CD4-positive, alpha-beta T cell treated with Interleukin-1 beta for 1 hour (primary cell): ENCODE results near the gene UQCC2.

Experiments
- DNase-seq, 2 donors: peaks; one replicate each; pipeline ENCODE4 v3.0.0-alpha.2; 2020 to 2022

The UQCC2 gene

GRCh38 chr6:33711140-33712129 is at the start of gene UQCC2:
UQCC2 (minus strand) TSS chr6:33711700; CDS start chr6:33711686, 14 bp downstream.
- DNase-seq, result peak; percentile 97

DNA sequence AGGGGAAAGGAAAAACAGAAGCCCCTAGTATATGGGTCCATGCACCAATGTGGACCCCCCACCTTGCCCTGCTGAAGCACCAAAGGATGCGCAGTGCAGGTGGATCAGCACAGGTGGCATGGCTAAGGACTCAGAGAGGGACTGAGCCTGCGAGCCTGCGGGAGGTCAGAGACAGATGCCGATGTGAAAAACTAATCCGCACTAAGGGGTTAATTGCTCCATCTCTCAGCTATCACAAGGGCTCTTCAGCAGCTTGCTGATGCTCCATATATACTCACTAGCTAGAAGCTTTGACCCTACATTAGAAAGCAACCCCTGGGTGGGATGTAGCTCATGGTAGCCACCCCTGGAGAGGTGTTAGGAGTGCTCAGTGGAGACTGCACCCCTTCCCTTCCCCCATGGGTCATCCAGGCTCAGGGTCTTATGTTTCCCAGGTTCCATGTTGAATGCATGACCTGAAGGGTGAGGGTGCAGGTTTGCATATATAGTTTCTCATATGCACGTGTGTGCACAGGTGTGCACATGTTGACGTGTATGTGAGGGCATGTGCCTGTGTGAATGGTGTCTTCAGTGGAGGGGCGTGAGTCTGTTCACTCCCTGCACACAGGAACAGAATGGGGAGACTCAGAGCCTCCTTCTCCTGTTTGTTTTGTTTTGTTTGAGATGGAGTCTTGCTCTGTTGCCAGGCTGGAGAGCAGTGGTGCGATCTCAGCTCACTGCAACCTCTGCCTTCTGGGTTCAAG is 48.6 kb upstream of the UQCC2 start:
- DNase-seq, result no peak

GRCh38 chr6:33758815-33759216 is 47.3 kb upstream of the UQCC2 start:
- no peak for DNase-seq

DNA sequence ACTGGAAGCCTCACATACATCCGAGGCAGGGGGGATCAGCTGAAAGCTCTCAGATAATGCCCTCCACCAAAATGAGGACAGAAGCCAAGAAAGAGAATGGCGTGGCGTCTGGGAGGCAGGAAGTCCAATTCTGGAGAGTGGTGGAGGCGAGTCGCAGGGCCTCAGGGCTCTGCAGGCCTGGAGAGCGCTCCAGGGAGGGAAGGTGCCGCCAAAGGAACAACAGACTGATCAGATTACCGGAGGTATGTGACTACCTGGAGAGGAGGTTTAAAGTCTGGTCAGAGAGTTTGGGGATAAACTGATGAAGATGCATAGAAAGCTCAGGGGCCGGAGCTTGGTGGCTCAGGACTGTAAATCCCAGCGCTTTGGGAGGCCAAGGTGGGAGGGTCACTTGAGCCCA is 46.4 kb upstream of the UQCC2 start:
- DNase-seq, result no peak

DNA sequence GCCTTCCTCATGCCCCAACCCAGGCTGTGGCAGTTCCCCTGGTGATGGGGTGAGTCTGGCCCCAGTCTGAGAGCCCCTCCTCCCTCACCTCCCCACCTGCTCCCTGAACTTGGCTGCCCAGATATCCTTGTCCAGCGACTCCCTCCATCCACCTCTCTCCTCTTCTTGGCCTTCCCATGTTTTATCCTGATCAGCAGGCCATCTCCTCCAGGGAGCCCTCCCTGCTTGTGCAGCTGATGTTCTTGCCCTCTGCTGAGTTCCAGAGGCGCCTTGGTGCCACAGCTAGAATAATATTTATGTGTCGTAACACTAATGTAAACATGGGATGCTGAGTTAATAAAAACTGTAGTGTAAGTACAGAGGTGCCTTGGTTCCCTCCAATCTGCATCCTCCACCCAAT is 45.6 kb upstream of the UQCC2 start:
- no peak for DNase-seq

GRCh38 chr6:33756211-33756954 is 44.9 kb upstream of the UQCC2 start:
- no peak for DNase-seq

GRCh38 chr6:33755070-33755869 is 43.8 kb upstream of the UQCC2 start:
- no peak for DNase-seq

DNA sequence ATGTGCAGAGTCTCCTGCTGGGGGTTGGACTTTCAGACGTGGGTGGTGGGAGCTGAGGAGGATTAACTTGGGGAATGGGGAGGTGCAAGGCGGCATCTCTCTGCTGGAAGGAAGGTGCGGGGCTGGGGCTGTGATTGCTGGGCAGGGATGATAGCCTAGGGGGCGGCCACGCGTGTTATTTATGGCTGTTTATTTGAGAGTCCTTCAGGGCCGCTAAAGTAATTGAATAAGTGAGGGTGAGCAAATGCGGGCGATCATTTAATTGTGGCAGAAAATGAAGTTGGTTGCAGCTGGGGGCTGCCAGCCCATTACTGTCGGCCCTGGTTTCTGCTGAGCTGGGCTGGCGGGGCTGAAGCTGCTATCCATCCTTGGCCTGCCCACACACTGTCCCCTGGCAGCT is 42.7 kb upstream of the UQCC2 start:
- no peak for DNase-seq

DNA sequence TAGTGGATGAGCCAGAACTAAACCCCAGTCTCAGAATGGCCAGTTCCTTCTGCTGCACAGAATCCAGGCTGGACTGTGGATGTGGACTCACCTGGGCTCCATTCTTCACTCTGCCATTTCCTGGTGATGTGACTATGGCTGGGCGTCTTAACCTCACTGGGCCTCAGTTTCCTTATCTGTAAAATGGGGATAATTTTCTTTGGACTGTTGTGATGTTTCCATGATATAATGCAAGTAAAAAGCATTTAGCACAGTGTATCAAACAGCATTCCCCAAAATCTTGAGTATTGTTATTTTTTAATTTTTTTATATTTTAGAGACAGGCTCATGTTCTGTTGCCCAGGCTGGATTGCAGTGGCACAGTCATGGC is 41.1 kb upstream of the UQCC2 start:
- no peak for DNase-seq

- DNase-seq, result no peak
Observed at GRCh38 chr6:33751771-33752645, 40.5 kb upstream of the UQCC2 start.

GRCh38 chr6:33750244-33750991 is 38.9 kb upstream of the UQCC2 start:
- no peak for DNase-seq

GRCh38 chr6:33749401-33749800 is 37.9 kb upstream of the UQCC2 start:
- no peak for DNase-seq

- DNase-seq, result no peak
Observed at GRCh38 chr6:33748841-33749240, 37.3 kb upstream of the UQCC2 start.

DNA sequence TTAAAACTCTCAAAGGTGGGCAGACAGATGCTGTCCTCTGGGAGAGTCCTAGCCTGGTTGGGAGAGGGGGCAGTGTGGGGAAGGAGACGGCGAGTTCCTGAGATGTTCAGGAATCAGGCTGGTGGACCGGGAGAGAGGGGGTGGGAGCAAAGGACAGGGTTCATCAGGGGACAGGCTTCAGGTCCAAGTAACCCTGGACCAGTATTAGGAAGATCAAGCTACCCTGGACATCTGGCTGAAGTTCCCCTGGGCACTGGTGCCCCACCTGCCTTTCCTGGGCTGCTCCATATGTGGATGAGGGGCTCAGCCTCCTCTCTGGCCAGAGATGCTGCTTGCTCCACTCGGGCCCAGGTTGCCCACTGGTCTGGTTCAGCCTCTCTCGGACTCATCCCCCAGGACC is 36.3 kb upstream of the UQCC2 start:
- no peak for DNase-seq

DNA sequence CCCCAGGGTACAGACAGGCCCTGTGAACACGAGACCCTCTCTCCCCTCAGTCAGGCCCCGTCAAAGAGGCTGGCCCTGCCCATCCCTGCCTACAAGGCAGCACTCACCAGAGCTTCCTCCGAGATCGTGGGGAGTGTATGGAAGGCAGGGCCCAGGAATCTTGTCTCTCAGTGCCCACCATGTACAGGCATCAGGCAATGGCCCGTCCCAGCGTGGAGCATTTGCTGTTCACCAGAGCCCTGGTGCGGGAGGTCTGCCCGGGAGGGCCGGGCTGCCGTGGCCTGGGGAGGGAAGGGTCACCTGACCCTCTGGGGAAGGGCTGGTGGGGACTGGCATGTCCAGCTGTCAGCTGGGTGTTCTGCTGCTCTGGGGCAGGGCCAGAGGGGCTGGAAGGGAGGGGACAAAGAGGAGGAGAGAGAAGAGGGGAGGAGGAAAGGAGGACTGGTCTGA is 35.2 kb upstream of the UQCC2 start, which contains the start of gene IP6K3:
IP6K3 (minus strand) TSS at position 255 of the 450 bp plus-strand sequence. CDS start 11,429 bp downstream, outside the sequence.
- DNase-seq, result no peak

DNA sequence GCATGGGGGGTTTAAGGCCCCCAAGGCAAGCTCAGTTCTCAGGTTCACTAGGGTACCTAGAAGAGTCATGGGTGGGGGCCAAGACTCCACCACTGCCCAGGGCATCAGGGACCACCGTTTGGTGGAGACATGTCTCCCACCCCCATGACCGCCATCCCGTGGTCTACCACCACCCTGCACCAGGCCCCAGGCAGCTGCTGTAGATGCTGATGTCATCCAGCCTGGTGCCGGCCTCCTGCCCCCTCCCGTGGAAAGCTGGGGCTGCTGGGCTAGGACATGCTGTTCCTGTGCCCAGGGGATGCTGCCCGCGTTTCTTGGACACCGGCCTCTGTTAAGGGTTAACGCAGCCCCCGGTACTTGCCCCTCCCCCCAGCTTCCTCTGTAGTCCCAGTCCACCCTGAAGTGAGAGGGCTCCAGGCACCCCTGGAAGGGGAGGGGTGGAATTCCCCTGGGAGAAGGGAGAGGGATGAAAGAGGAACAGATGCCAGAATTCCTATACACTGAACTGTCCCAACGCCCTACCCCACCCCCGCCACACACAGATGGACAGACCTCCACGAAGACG is 34.6 kb upstream of the UQCC2 start:
- DNase-seq, result no peak

- DNase-seq, result no peak
Observed at GRCh38 chr6:33745548-33745947, 34.0 kb upstream of the UQCC2 start.

DNA sequence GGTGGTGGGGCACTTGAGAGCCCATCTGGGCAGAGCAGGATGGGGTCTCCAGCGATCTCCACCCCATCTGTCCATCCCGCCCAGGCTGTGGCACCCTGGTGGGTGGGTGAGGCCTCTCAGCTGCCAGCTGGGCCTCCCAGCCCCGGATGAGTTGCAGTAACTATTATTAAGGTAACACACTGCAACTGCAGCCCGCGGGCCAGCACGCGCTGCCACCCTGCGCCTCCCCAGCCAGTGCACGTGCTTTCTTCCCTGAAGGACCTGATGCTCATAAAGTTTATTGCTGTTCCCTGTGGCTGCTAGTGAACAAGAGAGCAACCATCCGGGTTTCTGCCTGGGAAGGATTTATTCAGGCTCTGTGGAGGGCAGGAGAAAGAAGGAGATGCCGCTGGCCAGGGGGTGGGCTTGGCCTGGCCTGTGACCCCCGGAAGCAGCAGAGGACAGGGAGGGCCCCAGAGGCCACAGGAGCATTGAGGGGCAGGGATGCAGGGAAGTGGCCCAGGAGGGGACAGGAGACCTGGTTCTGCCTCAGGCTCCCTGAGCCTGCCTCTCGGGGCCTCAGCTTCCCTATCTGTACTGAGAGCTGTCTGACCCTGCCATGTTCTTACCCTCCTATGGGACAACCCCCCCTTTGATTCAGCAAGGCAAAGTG is 33.5 kb upstream of the UQCC2 start:
- DNase-seq, result no peak
